ENCODE results near the gene TRAF4. TPM values are rescaled to one million over a fixed set of nuclear protein-coding genes. Genes with fewer than 3 reads are reported as not detected.
A peak's percentile ranks its signal among the peaks of the same experiment; 100 is the strongest.
"Not testable (repeated sequence)": the region's sequence is repeated elsewhere in the genome, so short reads cannot be mapped to it uniquely, and the experiment has no call there.

The TRAF4 gene
- total RNA-seq, 1 donor from 2014 or later = 24.0 TPM

GRCh38 chr17:28728364-28729200 is 15.2 kb upstream of the TRAF4 start, which contains the start of gene NEK8:
NEK8 (plus strand) TSS chr17:28728788; CDS start chr17:28728814, 26 bp downstream.
- DNase-seq (ENCODE audit: low read depth in 2 of 2) = peak; percentile 84 to 94

- DNase-seq (ENCODE audit: low read depth in 2 of 2) = no peak
Observed at GRCh38 chr17:28729950-28730330, 13.9 kb upstream of the TRAF4 start.

- DNase-seq (ENCODE audit: low read depth in 2 of 2) = no peak
Observed at GRCh38 chr17:28733346-28733745, 10.5 kb upstream of the TRAF4 start.

GRCh38 chr17:28734712-28735241 is 9.0 kb upstream of the TRAF4 start:
- DNase-seq (ENCODE audit: low read depth in 2 of 2) = no peak

GRCh38 chr17:28735242-28735722 is 8.5 kb upstream of the TRAF4 start:
- DNase-seq (ENCODE audit: low read depth in 2 of 2) = no peak

- not testable (repeated sequence) for DNase-seq (ENCODE audit: low read depth in 2 of 2)
Observed at GRCh38 chr17:28735913-28736769, 7.7 kb upstream of the TRAF4 start.

GRCh38 chr17:28737316-28737715 is 6.5 kb upstream of the TRAF4 start:
- DNase-seq (ENCODE audit: low read depth in 2 of 2) = no peak

- DNase-seq (ENCODE audit: low read depth in 2 of 2) = no peak
Observed at GRCh38 chr17:28737770-28738679, 5.8 kb upstream of the TRAF4 start.

- DNase-seq (ENCODE audit: low read depth in 2 of 2) = no peak
Observed at GRCh38 chr17:28738680-28739384, 5.0 kb upstream of the TRAF4 start.

GRCh38 chr17:28740406-28741357 is 3.1 kb upstream of the TRAF4 start:
- no peak for DNase-seq (ENCODE audit: low read depth in 2 of 2)

GRCh38 chr17:28741358-28742349 is 2.2 kb upstream of the TRAF4 start:
- DNase-seq (ENCODE audit: low read depth in 2 of 2) = no peak

- peak in 1 of 2 donors; percentile 41 for DNase-seq (ENCODE audit: low read depth in 2 of 2)
Observed at GRCh38 chr17:28744104-28744971, 527 bp downstream of the TRAF4 start.

- peak in 1 of 2 donors; percentile 65 for DNase-seq (ENCODE audit: low read depth in 2 of 2)
Observed at GRCh38 chr17:28744972-28745785, 1.4 kb downstream of the TRAF4 start.

- DNase-seq (ENCODE audit: low read depth in 2 of 2) = no peak
Observed at GRCh38 chr17:28745786-28746411, 2.1 kb downstream of the TRAF4 start.

GRCh38 chr17:28746611-28747050 is 2.8 kb downstream of the TRAF4 start:
- DNase-seq (ENCODE audit: low read depth in 2 of 2) = peak in 1 of 2 donors; percentile 37

Measured in dermis microvascular lymphatic vessel endothelial cell (primary cell).